GM18868 (cell line): ENCODE data around the gene HDAC4.

Experiments used
- ATAC-seq: cut with Tn5 transposase; IDR thresholded peaks from one replicate; pipeline ENCODE4 v1.9.1; 2021; ENCODE audit warnings: mild to moderate bottlenecking, moderate library complexity; ENCODE audit not compliant: unreplicated experiment

HDAC4 gene

GRCh38 chr2:239116456-239117246 is 284.2 kb downstream of the HDAC4 start:
- ATAC-seq = no peak

GRCh38 chr2:239115616-239116015 is 285.2 kb downstream of the HDAC4 start:
- no peak for ATAC-seq

GRCh38 chr2:239114616-239115265 is 286.1 kb downstream of the HDAC4 start:
- no peak for ATAC-seq

- no peak for ATAC-seq
Observed at GRCh38 chr2:239114119-239114581, 286.7 kb downstream of the HDAC4 start.

- ATAC-seq = no peak
Observed at GRCh38 chr2:239113615-239114014, 287.2 kb downstream of the HDAC4 start.

GRCh38 chr2:239113171-239113570 is 287.6 kb downstream of the HDAC4 start:
- ATAC-seq = no peak

- ATAC-seq = no peak
Observed at GRCh38 chr2:239112127-239112774, 288.6 kb downstream of the HDAC4 start.

- no peak for ATAC-seq
Observed at GRCh38 chr2:239111401-239112100, 289.3 kb downstream of the HDAC4 start.

- no peak for ATAC-seq
Observed at GRCh38 chr2:239110595-239111048, 290.2 kb downstream of the HDAC4 start.

- no peak for ATAC-seq
Observed at GRCh38 chr2:239109928-239110545, 290.8 kb downstream of the HDAC4 start.

- ATAC-seq = no peak
Observed at GRCh38 chr2:239109041-239109927, 291.5 kb downstream of the HDAC4 start.

GRCh38 chr2:239108459-239108858 is 292.4 kb downstream of the HDAC4 start:
- ATAC-seq = no peak

- ATAC-seq = no peak
Observed at GRCh38 chr2:239107936-239108335, 292.9 kb downstream of the HDAC4 start.

GRCh38 chr2:239106966-239107365 is 293.9 kb downstream of the HDAC4 start:
- no peak for ATAC-seq

- ATAC-seq = no peak
Observed at GRCh38 chr2:239106314-239106908, 294.4 kb downstream of the HDAC4 start.

- no peak for ATAC-seq
Observed at GRCh38 chr2:239105234-239105633, 295.6 kb downstream of the HDAC4 start.

- ATAC-seq = no peak
Observed at GRCh38 chr2:239104800-239105199, 296.0 kb downstream of the HDAC4 start.

- no peak for ATAC-seq
Observed at GRCh38 chr2:239103125-239104098, 297.4 kb downstream of the HDAC4 start.
